MM.1S (cell line): ENCODE data around the gene MRPS24.
"Not testable (repeated sequence)": the region's sequence is repeated elsewhere in the genome, so short reads cannot be mapped to it uniquely, and the experiment has no call there.

Source experiments
- DNase-seq: peaks from one replicate; pipeline ENCODE4 v3.0.0-alpha.2; 2015
- H2AFZ ChIP-seq: fragments of 300-600 bp; sonication (generic); 2 replicates; pipeline ENCODE4 v1.6.0; 2016; ENCODE audit warnings: antibody characterized with exemption, low read length
- H3F3A ChIP-seq: fragments of 300-600 bp; sonication (generic); 2 replicates; pipeline ENCODE4 v1.6.1; 2016; ENCODE audit warnings: mild to moderate bottlenecking, antibody characterized with exemption, low read length, moderate library complexity, mixed read lengths; ENCODE audit not compliant: insufficient read depth
- H3K27ac ChIP-seq: fragments of 300-600 bp; sonication (generic); 2 replicates; pipeline ENCODE4 v1.5.1; 2016; ENCODE audit warnings: mild to moderate bottlenecking, low read length
- H3K27me3 ChIP-seq: fragments of 300-600 bp; sonication (generic); replicated peaks from 2 replicates; pipeline ENCODE4 v1.6.0; 2016; ENCODE audit warnings: low read length; ENCODE audit not compliant: insufficient read depth
- H3K36me3 ChIP-seq: fragments of 300-600 bp; sonication (generic); replicated peaks from 2 replicates; pipeline ENCODE4 v1.6.1; 2016; ENCODE audit warnings: mild to moderate bottlenecking, low read length, mixed read lengths; ENCODE audit not compliant: insufficient read depth
- H3K4me1 ChIP-seq: fragments of 300-600 bp; sonication (generic); 2 replicates; pipeline ENCODE4 v1.6.1; 2016; ENCODE audit warnings: low read length, mixed read lengths
- H3K4me2 ChIP-seq: fragments of 300-600 bp; sonication (generic); 2 replicates; pipeline ENCODE4 v1.6.0; 2016; ENCODE audit warnings: low read depth, low read length
- H3K4me3 ChIP-seq: fragments of 300-600 bp; sonication (generic); 2 replicates; pipeline ENCODE4 v1.5.1; 2016; ENCODE audit warnings: low read length, mixed read lengths
- H3K79me2 ChIP-seq: fragments of 300-600 bp; sonication (generic); 2 replicates; pipeline ENCODE4 v1.6.1; 2016; ENCODE audit warnings: mixed run types, low read length, mixed read lengths
- H3K9ac ChIP-seq: fragments of 300-600 bp; sonication (generic); 2 replicates; pipeline ENCODE4 v1.6.1; 2016; ENCODE audit warnings: low read length, mixed read lengths
- H3K9me2 ChIP-seq: fragments of 300-600 bp; sonication (generic); replicated peaks from 2 replicates; pipeline ENCODE4 v1.6.1; 2016; ENCODE audit warnings: mild to moderate bottlenecking, low read length, mixed read lengths; ENCODE audit not compliant: insufficient read depth
- H3K9me3 ChIP-seq: fragments of 300-600 bp; sonication (generic); replicated peaks from 2 replicates; pipeline ENCODE4 v1.6.1; 2016; ENCODE audit warnings: mild to moderate bottlenecking, low read length, mixed read lengths; ENCODE audit not compliant: insufficient read depth
- H4K20me1 ChIP-seq: fragments of 300-600 bp; sonication (generic); 2 replicates; pipeline ENCODE4 v1.6.1; 2016; ENCODE audit warnings: mild to moderate bottlenecking, low read length, moderate library complexity, mixed read lengths; ENCODE audit not compliant: insufficient read depth
- EZH2 ChIP-seq: fragments of 300-600 bp; sonication (generic); optimal IDR thresholded peaks from 2 replicates; pipeline ENCODE3; 2017; ENCODE audit warnings: low read depth, mild to moderate bottlenecking, antibody characterized with exemption, low read length, mixed read lengths
- EZH2phosphoT487 ChIP-seq: fragments of 300-600 bp; sonication (generic); IDR thresholded peaks from 2 replicates; pipeline ENCODE4 v1.6.1; 2018; ENCODE audit warnings: antibody characterized with exemption, low read length
- TF ChIP-seq, protein P1 (sequence below): fragments of 300-600 bp; sonication (generic); IDR thresholded peaks from 2 replicates; pipeline ENCODE4 v1.5.1; 2016; ENCODE audit warnings: antibody characterized with exemption, low read length, mixed read lengths

The MRPS24 gene

DNA sequence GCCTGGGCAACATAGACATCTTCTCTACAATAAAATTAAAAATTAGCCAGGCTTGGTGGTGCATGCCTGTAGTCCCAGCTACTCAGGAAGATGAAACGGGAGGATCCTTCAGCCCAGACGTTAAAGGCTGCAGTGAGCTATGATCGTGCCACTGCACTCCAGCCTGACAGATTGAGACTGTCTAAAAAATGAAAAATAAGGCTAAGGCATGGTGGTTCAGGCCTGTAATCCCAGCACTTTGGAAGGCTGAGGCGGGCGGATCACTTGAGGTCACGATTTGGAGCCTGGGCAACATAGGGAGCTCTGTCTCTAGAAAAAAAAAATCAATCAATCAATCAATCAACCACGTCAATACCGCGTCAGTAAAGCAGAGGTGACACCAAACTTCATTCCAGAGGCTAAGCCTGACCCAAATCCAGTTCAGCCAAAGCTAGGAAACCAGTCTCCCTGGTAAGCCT is 31.1 kb downstream of the MRPS24 start:
- no peaks in the 10 kb centered on the region for H4K20me1 ChIP-seq
- H3K27me3 ChIP-seq: no peaks in the 10 kb centered on the region
- TF ChIP-seq, protein P1, sequence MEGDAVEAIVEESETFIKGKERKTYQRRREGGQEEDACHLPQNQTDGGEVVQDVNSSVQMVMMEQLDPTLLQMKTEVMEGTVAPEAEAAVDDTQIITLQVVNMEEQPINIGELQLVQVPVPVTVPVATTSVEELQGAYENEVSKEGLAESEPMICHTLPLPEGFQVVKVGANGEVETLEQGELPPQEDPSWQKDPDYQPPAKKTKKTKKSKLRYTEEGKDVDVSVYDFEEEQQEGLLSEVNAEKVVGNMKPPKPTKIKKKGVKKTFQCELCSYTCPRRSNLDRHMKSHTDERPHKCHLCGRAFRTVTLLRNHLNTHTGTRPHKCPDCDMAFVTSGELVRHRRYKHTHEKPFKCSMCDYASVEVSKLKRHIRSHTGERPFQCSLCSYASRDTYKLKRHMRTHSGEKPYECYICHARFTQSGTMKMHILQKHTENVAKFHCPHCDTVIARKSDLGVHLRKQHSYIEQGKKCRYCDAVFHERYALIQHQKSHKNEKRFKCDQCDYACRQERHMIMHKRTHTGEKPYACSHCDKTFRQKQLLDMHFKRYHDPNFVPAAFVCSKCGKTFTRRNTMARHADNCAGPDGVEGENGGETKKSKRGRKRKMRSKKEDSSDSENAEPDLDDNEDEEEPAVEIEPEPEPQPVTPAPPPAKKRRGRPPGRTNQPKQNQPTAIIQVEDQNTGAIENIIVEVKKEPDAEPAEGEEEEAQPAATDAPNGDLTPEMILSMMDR: no peak
- TF ChIP-seq EZH2 (no peak), EZH2phosphoT487 (no peak)
- H3K4me1 ChIP-seq: no peaks in the 10 kb centered on the region
- peak overlapping the region; percentile 87 for H2AFZ ChIP-seq
- peak overlapping the region; percentile 60; the same call in 1 of the 2 replicates for H3K4me2 ChIP-seq
- H3K9ac ChIP-seq: no peak overlapping the region
- no peaks in the 10 kb centered on the region for H3K36me3 ChIP-seq
- H3K9me3 ChIP-seq: no peaks in the 10 kb centered on the region
- H3K79me2 ChIP-seq: no peaks in the 10 kb centered on the region
- H3K4me3 ChIP-seq: no peak overlapping the region
- no peak overlapping the region for H3K27ac ChIP-seq
- DNase-seq: no peak
- H3K9me2 ChIP-seq: no peaks in the 10 kb centered on the region
- no peaks in the 10 kb centered on the region for H3F3A ChIP-seq

DNA sequence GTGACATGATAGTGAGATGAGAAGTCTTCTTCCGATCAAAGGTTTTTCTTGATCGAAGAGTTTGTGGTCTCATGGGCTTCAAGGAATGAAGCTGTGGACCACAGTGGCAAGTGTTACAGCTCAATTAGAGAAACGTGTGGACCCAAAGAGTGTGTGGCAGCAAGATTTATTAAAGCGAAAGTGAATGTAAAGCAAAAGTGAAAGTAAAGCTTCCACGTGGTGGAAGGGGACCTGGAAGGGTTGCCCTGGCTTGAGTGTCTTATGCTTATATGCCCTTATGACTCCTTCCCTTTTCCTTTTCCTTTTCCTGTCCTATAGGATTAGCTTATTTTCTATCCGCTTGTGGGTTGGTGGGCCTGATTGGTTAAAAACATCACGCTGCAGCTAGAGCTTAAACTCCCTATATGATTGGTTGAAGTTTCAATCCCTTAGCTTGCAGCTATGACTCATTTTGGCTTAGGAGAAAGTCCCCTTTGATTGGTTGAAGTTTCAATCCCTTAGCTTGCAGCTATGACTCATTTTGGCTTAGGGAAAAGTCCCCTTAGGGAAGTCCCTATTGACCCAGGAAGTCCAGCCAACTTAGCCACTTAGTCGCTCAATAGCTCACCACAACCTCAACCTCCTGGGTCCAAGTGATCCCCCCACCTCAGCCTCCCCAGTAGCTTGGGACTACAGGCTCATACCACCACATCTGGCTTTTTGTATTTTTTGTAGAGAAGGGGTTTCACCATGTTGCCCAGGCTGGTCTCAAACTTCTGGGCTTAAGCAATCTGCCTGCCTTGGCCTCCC is 34.7 kb downstream of the MRPS24 start:
- no peaks in the 10 kb centered on the region for H4K20me1 ChIP-seq
- no peaks in the 10 kb centered on the region for H3K9me3 ChIP-seq
- H3K9me2 ChIP-seq: no peaks in the 10 kb centered on the region
- H3K9ac ChIP-seq: no peak overlapping the region
- DNase-seq: peak; percentile 73
- H3K79me2 ChIP-seq: no peaks in the 10 kb centered on the region
- no peaks in the 10 kb centered on the region for H3K36me3 ChIP-seq
- H2AFZ ChIP-seq: peak overlapping the region; percentile 56
- no peaks in the 10 kb centered on the region for H3F3A ChIP-seq
- peak overlapping the region; percentile 61 for H3K4me2 ChIP-seq
- peak overlapping the region; percentile 47 for H3K4me3 ChIP-seq
- no peak for TF ChIP-seq EZH2
- TF ChIP-seq EZH2phosphoT487: no peak
- TF ChIP-seq, protein P1: no peak
- no peak overlapping the region for H3K27ac ChIP-seq
- no peaks in the 10 kb centered on the region for H3K4me1 ChIP-seq
- no peaks in the 10 kb centered on the region for H3K27me3 ChIP-seq

DNA sequence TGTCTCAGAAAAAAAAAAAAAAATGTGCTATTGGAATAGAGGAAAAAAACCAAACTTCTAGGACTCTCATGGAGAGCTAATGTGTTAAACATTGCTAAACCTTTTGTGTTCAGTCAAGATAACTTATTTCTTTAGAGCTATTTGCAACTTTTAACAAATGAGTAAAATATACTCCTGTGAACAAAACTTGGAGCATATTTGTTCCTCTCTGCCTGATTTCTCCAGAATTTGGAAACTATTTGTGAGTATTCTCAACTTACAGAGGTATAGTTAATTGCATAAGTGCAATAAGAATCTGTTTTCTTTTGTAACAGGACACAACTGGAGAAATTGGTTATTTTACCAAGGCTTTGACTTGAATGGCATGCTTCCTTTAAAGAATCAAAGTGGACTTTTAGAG is 38.4 kb downstream of the MRPS24 start:
- not testable (repeated sequence) for H3K27me3 ChIP-seq, H2AFZ ChIP-seq, H4K20me1 ChIP-seq, H3K9me2 ChIP-seq, H3K9ac ChIP-seq, DNase-seq, H3K36me3 ChIP-seq, H3K4me2 ChIP-seq, H3K27ac ChIP-seq, H3F3A ChIP-seq, H3K9me3 ChIP-seq, H3K4me3 ChIP-seq, H3K4me1 ChIP-seq, H3K79me2 ChIP-seq

DNA sequence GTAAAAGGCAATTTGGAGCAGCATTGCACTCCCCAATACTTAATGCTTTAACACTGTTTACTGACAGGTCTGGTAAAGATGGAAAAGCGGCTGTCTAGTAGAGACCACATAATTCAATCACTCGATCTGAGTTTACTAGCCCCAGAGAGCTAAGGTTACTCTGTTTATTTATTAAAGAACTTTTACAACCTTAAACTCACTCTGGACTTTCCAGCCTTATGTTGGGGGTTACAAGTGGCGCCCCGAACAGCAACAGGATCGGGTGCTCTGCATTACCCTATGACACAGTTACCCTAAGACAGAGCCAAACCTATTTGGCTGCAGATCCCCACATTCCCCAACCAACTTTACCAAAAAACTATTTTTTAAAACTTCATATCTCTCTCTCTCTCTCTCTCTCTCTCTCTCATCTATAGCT is 43.9 kb downstream of the MRPS24 start:
- no peaks in the 10 kb centered on the region for H3K27me3 ChIP-seq
- no peak overlapping the region for H3K4me2 ChIP-seq
- no peaks in the 10 kb centered on the region for H3K36me3 ChIP-seq
- H2AFZ ChIP-seq: no peak overlapping the region
- no peak overlapping the region for H3K4me3 ChIP-seq
- no peaks in the 10 kb centered on the region for H4K20me1 ChIP-seq
- no peaks in the 10 kb centered on the region for H3F3A ChIP-seq
- no peaks in the 10 kb centered on the region for H3K9me2 ChIP-seq
- no peaks in the 10 kb centered on the region for H3K9me3 ChIP-seq
- no peaks in the 10 kb centered on the region for H3K79me2 ChIP-seq
- no peak for DNase-seq
- H3K4me1 ChIP-seq: no peaks in the 10 kb centered on the region
- no peak overlapping the region for H3K9ac ChIP-seq
- no peak overlapping the region for H3K27ac ChIP-seq
- TF ChIP-seq, protein P1: no peak
- TF ChIP-seq EZH2phosphoT487: no peak
- no peak for TF ChIP-seq EZH2
